ENCODE measurements around the gene PRR30.
"Not testable (repeated sequence)": the region's sequence is repeated elsewhere in the genome, so short reads cannot be mapped to it uniquely, and the experiment has no call there.

The PRR30 gene

DNA sequence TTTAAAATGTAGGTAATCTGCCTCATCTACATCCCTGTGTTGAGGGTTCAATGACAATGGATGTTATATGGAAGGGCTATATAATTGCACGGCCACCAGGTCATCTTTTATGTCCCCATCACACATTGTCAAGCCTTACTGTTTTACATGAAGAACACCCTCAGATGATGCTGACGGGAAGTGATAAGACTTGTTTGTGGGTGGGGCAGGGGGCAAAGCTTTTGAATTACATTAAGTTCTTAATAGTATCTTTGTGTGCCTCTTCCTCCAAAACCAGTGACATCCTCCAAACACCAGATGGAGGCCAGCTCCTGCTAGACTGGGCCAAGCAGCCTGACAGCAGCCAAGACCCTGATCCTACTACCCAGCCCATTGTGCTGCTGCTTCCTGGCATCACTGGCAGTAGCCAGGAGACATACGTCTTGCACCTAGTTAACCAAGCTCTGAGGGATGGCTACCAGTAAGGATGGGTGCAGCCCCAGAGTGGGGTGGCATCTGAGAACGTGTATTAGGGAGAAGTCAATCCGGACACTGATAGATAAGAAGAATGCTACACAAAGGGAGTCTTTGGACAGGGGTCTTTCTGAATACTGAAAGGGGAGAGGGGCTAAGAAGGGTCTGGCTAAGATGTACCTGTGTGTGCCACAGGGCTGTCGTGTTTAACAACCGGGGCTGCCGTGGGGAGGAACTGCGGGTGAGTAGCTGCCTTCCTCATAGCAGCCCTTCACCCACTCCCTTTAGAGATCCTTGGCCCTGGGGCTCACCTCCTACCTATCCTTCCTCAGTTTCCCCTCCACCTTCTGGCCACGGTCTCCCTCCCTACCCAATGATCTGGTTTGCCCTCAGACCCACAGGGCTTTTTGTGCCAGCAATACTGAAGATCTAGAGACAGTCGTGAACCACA lies 10.3 kb downstream of the PRR30 start:
- no peak for DNase-seq (ENCODE audit: low spot score)

DNA sequence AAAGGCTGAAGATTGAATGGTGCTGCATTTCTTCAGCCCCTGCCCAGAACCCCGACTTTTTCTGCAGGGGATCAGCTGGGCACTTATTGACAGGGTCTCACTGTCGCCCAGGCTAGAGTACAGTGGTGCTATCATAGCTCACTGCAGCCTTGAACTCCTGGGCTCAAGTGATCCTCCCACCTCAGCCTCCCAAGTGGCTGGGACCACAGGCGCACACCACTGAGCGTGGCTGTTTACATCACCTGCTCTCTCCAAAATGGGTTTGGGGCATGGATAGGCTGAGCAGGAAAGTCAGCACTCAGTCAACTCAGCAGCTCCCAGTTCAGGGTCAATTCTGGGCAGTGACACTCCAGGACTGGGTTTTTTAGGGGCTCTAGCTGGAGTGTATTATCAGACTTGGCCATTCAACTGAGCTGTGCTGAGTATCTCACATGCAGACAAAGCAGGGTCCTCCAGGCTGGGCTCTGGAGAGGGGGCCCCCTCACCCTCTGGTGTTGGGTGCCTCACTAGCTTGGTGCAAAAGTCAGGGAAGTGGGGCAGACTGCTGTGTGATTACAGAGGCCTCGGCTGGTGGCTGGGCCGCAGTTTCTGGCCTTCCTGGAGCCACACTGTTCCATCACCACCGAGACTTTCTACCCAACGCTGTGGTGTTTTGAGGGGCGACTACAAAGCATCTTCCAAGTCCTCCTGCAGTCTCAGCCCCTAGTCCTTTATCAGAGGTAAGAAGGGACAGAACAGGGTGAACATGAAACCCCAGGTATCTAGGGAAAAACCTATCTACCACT lies 11.1 kb downstream of the PRR30 start:
- no peak for DNase-seq (ENCODE audit: low spot score)

DNA sequence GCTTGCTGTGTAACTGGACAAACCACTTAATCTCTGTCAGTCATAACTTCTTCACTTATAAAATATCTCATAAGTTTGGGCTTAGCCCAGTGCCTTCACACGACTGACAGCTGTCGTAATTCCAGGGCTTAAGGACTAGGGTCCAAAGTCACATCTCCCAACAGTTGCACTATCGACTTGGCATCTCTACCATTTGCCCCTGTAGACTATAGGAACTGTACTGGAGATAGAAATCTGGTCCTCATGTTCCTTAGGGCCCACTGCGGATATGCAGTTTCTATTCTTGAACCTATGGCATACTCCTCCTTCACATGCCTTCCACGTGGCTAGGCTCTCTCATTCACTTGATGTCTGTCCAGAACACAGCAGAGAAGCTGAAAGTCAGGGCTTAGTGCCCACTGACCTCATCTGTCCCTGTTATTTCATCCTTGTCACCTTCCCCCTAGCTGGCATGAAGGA lies 12.9 kb downstream of the PRR30 start:
- DNase-seq (ENCODE audit: low spot score) = no peak

DNA sequence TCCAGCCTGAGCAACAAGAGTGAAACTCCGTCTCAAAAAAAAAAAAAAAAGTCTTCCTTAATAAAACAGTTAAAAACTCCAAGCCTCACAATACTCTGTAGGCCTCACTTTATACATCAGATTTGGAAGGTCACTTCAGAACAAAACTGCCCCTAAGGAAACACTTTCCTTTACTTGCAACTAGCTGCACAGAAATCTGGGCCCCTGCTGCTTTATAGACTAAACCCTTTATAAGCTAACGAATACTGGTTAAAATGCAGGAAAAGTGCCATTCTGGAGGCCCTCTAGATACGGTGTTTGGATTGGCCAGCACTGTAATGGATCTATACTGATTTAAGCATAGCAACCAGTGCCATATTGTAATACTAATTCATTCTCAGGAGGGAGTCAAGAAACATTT lies 14.1 kb downstream of the PRR30 start:
- no peak for DNase-seq (ENCODE audit: low spot score)

DNA sequence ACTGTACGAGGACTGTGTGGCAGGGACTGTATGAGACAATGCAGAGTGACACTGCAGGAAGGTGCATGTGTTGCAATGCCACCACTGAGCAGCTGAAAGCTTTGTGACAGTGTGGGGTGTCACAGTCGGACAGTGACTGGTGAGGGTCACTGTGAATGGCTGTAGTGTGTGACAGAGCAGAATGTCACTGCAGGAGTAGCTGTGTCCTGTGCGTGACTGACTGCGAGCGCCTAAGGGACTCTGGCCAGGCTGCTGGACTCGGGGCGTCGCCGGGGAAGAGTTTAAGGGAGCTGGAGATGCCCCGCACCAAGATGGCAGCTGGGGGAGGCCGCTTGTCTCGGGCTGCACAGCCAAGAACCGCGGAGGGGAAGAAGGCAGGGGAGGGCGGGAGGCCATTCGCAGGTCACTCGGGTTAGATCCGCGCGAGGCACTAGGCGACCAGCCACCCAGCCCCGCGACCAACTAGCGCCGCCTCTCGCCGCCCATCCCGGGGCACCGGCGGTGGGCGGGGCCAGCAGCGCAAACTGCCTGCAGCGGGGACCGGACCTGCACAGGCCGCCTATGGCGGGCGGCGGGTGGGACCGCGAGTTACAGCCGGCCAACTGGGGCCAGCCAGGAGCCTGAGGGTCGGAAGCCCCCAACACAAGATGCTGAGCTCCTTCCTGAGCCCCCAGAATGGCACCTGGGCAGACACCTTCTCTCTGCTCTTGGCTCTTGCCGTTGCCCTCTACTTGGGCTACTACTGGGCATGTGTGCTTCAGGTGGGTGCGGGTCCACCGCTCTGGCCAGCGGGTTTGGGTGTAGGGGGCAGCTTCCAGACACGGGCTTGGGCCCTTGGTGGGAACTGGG lies 15.7 kb downstream of the PRR30 start, which contains the start of gene ABHD1:
ABHD1 (plus strand) TSS at position 514 of the 849 bp plus-strand sequence; CDS start at position 648, 134 bp downstream.
- DNase-seq (ENCODE audit: low spot score) = peak; percentile 61

DNA sequence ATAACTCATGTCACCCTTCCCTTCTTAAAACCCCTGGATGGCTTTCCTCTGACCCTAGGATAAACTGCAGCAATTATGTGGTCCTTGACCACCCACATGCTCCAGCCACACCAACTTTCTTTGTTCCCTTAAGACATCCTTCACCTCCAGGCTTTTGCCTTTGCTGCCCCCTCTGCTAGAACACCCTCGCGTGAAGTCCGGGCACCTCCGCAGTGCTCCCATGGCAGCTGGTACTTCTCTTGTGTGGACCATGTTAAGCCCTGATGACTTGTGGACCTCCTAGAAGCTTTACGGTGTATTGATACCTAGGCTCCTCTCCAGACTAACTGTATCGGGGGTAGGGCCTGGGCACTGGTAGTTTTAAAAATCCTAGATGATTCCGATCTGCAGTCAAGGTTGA lies 16.4 kb downstream of the PRR30 start:
- DNase-seq (ENCODE audit: low spot score) = no peak

DNA sequence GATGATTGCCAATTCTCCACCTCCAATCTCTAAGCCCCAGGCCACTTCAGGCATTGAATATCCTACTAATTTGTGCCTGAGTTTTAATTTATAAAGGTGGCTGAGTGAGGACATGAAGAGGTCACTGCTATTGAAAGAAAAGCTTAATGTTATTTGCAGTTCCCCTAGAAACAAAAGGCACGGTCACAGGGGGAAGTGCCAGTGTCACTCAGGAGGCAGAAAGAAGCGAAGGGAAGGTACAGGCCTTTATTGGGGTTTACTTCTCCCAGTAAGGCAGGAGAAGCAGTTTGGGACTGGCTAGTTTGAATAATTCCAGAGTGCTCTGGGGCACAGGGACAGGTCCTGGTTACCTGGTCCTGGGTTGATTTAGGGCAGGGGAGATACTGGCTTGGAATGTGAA lies 17.3 kb downstream of the PRR30 start:
- no peak for DNase-seq (ENCODE audit: low spot score)

DNA sequence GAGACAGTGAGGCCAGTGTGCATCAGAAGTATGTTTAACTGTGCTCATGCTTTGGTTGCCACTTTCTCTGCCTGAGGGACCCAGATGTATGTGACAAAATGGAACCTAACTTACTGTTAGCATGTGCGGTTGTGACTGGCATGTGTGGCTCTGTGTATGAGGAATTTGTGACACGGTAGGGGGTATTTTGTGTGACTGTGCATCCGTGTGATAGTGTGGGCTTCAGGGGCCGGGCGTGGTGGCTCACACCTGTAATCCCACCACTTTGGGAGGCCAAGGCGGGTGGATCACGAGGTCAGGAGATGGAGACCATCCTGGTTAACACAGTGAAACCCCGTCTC lies 19.9 kb downstream of the PRR30 start:
- DNase-seq (ENCODE audit: low spot score) = not testable (repeated sequence)

DNA sequence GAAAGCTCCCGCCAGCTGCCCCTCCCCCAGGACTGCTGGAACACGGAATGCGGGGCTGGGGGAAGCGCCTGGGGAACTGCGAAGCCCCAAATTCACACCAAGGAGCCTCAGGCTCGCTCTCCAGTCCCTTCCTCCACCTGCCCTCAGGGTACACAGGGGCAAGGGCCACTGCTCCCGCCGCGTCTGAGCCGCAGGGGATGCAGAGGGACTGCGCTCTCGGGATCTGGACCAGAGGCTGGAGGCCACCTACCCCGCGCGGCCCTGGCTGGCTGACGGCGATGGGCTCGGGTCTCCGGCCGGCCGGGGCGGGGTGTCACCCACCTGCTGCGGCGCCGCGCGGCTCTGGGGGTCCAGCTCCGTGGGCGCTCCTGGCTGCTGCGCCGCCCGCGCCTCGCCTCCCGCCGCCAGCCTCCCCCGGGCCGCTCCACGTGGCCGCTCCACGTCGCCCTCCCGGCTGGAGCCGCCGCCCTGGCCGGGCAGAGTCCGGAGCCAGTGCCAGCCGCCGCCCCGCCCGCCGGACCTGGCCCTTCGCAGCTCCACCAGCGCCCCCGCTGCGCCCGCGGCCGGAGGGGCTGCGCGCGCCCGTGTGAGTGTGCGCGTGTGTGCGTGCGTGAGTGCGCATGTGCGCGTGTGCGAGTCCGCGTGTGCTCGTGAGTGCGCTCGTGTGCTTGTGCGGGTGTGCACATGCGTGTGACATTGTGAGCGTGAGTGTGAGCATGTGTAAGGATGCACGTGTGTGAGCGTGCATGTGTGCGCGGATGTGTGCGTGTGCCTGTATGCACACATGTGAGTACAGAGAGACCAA lies 20.5 kb downstream of the PRR30 start, which contains the start of gene CGREF1:
CGREF1 (minus strand) TSS at position 604 of the 805 bp plus-strand sequence. CDS start 14,762 bp downstream, outside the sequence.
- no peak for DNase-seq (ENCODE audit: low spot score)

DNA sequence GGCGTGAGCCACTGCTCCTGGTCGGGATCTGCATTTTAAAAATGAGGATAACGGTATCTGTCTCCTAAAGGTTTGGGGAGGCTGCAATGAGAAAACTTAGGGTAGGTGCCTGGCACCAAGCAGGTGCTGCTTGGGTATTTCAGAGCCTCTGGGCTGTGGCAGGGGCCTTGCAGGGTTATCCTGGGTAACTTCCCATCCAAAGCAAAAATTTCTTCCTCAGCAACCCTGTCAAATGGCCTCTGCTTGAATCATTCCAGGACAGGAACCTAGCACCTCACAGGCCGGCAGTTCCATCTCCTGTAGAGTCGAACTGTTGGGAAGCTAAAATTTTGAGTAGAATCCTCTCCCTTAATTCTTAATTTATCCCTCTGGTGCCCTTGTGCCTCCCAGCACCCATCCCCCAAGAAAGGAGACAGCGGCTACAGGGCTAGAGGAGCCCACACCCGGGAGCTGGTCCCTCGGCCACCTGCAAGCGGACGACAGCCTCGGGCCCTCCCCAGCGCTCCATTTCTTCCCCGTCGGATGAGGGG lies 21.1 kb downstream of the PRR30 start:
- no peak for DNase-seq (ENCODE audit: low spot score)

DNA sequence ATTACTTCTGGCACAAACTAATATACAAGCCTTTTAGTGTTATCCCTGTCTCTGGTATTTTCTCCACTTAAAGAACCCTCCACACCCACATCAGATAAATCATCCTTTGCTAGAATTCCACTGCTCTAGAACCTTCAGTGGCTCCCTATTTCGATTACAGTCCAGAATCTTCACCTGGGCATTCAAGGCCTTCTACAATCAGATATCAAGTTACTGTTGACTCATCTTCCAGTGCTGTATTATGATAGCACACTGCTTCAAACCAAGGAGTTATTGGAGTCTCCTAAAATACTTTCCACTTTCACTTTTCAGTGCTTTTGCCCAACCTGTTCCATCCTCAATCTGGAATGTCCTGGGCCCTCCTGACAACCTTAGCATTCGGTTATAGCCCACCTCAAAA lies 23.7 kb downstream of the PRR30 start:
- DNase-seq (ENCODE audit: low spot score) = no peak

DNA sequence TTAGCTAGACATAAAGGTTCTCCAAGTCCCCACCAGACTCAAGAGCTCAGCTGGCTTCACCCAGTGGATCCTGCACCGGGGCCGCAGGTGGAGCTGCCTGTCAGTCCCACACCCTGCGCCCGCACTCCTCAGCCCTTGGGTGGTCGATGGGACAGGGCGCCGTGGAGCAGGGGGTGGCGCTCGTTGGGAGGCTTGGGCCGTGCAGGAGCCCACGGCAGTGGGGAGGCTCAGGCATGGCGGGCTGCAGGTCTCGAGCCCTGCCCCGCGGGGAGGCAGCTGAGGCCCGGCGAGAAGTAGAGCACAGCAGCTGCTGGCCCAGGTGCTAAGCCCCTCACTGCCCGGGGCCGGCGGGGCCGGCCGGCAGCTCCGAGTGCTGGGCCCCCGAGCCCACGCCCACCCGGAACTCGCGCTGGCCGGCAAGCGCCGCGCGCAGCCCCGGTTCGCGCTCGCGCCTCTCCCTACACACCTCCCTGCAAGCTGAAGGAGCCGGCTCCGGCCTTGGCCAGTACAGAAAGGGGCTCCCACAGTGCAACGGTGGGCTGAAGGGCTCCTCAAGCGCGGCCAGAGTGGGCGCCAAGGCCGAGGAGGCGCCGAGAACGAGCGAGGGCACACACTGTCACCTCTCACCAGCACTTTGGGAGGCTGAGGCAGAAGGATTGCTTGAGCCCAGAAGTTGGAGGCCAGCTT lies 27.7 kb downstream of the PRR30 start:
- not testable (repeated sequence) for DNase-seq (ENCODE audit: low spot score)

DNA sequence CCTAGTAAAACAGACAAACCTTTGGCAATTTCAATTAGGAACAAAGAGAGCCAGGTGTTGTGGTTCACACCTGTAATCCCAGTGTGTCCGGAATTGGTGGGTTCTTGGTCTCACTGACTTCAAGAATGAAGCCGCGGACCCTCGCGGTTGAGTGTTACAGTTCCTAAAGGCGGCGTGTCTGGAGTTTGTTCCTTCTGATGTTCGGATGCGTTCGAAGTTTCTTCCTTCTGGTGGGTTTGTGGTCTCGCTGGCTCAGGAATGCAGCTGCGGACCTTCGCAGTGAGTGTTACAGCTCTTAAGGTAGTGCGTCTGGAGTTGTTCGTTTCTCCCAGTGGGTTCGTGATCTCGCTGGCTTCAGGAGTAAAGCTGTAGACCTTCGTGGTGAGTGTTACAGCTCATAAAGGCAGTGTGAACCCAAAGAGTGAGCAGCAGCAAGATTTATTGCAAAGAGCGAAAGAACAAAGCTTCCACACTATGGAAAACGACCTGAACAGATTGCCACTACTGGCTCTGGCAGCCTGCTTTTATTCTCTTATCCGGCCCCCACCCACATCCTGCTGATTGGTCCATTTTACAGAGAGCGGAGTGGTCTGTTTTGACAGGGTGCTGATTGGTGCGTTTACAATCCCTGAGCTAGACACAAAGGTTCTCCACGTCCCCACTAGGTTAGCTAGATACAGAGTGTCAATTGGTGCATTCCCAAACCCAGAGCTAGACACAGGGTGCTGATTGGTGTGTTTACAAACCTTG lies 28.4 kb downstream of the PRR30 start:
- DNase-seq (ENCODE audit: low spot score) = not testable (repeated sequence)

DNA sequence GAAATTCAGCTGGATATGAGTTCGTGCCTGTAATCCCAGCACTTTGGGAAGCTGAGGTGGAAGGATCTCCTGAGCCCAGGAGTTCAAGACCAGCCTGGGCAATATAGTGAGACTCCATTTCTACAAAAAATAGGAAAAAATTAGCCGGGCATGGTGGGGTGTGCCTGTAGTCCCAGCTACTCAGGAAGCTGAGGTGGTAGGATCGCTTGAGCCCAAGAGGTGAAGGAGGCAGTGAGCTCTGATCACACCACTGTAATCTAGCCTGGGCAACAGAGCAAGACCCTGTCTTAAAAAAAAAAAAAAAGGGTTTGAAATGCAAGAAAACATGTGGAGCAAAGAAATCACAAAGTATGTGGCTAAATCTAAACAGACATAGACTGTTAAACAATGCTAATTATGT lies 30.1 kb downstream of the PRR30 start:
- DNase-seq (ENCODE audit: low spot score) = no peak

DNA sequence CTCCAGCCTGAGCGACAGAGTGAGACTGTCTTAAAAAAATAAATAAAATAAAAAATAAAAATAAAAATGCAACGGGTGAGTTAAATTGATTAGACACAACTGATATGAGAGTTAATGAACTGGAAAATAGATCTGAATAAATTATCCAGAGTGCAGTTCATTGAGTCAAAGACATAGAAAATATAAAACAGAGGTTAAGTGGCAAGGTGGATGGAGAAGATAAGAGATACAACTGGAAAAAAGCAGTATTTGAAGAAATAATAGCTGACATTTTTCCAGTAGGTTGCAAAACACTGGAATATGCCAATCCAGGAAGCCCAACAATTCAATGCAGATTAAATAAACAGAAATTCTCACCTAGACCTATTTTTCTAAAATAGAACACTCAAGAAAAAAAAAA lies 31.0 kb downstream of the PRR30 start:
- DNase-seq (ENCODE audit: low spot score) = no peak

DNA sequence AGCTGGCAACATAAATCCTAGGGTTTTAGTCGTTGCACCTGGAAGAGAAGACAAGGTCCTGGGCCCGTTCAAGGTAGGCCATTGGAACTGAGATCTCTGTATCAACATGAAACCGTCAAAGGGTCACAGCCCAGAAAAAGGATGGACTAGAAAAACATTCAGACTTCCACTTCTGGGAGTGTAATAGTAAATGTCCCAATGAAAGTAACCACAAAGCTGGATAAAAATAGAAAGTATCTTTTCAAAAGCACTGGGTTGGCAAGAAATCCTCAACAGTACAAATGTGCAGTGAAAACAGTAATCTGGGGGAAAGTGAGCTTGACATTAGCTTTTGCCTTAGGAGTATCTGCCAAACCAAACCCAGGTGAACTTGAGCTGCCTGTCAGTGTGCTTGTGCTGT lies 33.2 kb downstream of the PRR30 start:
- no peak for DNase-seq (ENCODE audit: low spot score)

DNA sequence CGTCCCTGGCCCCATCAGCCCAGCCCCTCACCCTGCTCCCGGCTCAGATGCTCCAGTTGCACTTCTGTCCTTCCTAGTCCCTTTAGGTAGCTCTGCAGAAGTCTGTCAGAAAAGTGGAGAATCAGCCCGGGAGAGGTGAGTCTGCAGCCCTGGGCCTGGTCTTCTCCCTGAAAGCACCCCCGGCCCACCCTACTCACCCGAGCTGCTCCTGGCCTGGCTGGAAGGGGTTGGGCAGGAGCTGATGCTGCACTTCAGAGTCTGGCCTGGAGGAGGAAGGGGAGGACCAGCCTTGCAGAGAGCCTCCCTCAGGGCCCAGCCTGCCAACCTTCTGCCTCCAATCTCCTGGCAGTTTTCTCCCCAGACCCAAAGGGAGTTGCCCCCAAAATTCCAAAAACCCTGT lies 36.9 kb downstream of the PRR30 start:
- DNase-seq (ENCODE audit: low spot score) = no peak

DNA sequence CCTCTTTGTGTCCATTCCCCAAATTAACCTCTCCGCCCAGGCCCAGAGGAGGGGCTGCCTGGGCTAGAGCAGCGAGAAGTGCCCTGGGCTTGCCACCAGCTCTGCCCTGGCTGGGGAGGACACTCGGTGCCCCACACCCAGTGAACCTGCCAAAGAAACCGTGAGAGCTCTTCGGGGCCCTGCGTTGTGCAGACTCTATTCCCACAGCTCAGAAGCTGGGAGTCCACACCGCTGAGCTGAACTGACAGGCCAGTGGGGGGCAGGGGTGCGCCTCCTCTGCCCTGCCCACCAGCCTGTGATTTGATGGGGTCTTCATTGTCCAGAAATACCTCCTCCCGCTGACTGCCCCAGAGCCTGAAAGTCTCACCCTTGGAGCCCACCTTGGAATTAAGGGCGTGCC lies 39.2 kb downstream of the PRR30 start:
- DNase-seq (ENCODE audit: low spot score) = no peak

DNA sequence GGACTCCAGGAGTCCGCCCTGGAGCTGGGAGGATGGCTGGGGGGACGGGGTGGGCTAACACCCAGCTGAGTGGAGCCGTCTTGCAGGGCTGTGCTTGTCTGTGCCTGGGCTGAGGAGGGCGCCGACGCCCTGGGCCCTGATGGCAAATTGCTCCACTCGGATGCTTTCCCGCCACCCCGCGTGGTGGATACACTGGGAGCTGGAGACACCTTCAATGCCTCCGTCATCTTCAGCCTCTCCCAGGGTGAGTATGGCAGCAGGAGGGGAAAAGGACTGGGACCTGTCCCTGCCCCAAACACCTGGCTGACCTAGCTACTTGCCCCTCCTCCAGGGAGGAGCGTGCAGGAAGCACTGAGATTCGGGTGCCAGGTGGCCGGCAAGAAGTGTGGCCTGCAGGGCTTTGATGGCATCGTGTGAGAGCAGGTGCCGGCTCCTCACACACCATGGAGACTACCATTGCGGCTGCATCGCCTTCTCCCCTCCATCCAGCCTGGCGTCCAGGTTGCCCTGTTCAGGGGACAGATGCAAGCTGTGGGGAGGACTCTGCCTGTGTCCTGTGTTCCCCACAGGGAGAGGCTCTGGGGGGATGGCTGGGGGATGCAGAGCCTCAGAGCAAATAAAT lies 39.8 kb downstream of the PRR30 start:
- DNase-seq (ENCODE audit: low spot score) = no peak

Data from CD4-positive, alpha-beta T cell treated with Interleukin-15 for 4 hours (primary cell).